Activated naive CD4-positive, alpha-beta T cell treated with anti-CD3 and anti-CD28 coated beads, Interleukin-2, amount 50 U/mL, for 72 hours (primary cell): Measurements from ENCODE around the gene TTC28. TPM values are rescaled to one million over a fixed set of nuclear protein-coding genes. Genes with fewer than 3 reads are reported as not detected.

Experiments
- ATAC-seq, 2 donors: fragments of 150-1000 bp; cut with Tn5 transposase; 2 replicates each; pipeline ENCODE4 v1.10.0; 2021; ENCODE audit warnings: mild to moderate bottlenecking in 2 of 2, moderate library complexity in 2 of 2
- DNase-seq, 2 donors: peaks; one replicate each; pipeline ENCODE4 v3.0.0; 2021 to 2022; ENCODE audit warnings: low spot score in 2 of 2
- H3K27ac Mint-ChIP-seq, 2 donors: one replicate each; pipeline ENCODE4 v1.8.0; 2022; ENCODE audit warnings: mild to moderate bottlenecking in 2 of 2, mixed read lengths in 2 of 2
- H3K36me3 Mint-ChIP-seq, 2 donors: one replicate each; pipeline ENCODE4 v1.8.0; 2022; ENCODE audit warnings: mixed read lengths in 2 of 2
- H3K9me3 Mint-ChIP-seq, 2 donors: one replicate each; pipeline ENCODE4 v1.8.0; 2022; ENCODE audit warnings: mixed read lengths in 2 of 2
- total RNA-seq, 2 donors: library from RNA; stranded (reverse); gene quantifications; one replicate each; pipeline ENCODE4 v1.2.3, GENCODE V29; 2022

Gene TTC28
- total RNA-seq, 2 donors from 2014 or later = 0.66 to 8.5 TPM

GRCh38 chr22:28247667-28248363 lies 431.8 kb downstream of the TTC28 start:
- no peak for DNase-seq
- no peak for ATAC-seq
- no peaks in the 10 kb centered on the region for H3K9me3 Mint-ChIP-seq
- no peak overlapping the region for H3K27ac Mint-ChIP-seq
- no peaks in the 10 kb centered on the region for H3K36me3 Mint-ChIP-seq

DNA sequence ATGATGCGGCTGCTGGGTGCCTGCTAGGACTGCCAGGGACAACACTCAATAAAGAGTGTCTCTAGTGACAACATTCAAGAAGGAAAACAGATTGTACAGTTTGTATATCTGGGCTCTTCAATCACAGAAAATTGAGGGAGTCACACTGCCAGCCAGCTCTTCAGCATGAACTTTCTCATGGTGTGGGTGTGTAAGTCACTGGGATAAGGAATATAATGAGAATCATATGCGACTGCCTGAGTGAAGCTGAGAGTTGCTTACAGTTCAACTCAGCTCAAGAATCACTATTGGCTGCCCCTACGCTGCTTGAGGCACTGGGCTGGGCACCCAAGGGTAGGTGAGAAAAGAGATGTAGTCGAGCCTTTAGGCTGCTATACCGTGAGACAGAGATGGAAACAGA lies 432.5 kb downstream of the TTC28 start:
- no peak overlapping the region for H3K27ac Mint-ChIP-seq
- H3K9me3 Mint-ChIP-seq = no peaks in the 10 kb centered on the region
- ATAC-seq (no peak), DNase-seq (no peak)
- no peaks in the 10 kb centered on the region for H3K36me3 Mint-ChIP-seq

- no peaks in the 10 kb centered on the region for H3K36me3 Mint-ChIP-seq
- no peaks in the 10 kb centered on the region for H3K9me3 Mint-ChIP-seq
- ATAC-seq (no peak), DNase-seq (no peak)
- no peak overlapping the region for H3K27ac Mint-ChIP-seq
Measured at GRCh38 chr22:28246397-28246796, 433.2 kb downstream of the TTC28 start.

GRCh38 chr22:28245579-28246224 lies 433.9 kb downstream of the TTC28 start:
- DNase-seq (no peak), ATAC-seq (no peak)
- no peak overlapping the region for H3K27ac Mint-ChIP-seq
- no peaks in the 10 kb centered on the region for H3K36me3 Mint-ChIP-seq
- H3K9me3 Mint-ChIP-seq = no peaks in the 10 kb centered on the region

DNA sequence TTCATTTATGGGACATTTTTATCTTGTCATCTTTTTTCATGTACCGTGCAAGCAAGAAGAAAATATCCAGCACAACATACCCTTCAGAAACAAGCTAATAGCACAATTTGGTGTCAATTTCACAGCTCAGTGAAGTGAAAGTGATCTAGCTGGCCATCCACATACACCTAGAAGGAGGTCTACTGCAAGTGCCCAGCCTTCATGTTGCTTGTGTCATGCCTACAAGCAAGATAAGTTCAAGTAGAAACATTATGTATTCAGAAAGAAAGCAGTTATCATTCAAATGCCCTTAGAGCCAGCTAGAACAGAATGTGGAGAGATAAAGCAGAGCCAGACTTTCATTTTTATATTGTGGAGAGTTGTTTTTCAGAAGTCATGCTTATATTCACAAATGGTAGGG lies 434.9 kb downstream of the TTC28 start:
- Mint-ChIP-seq H3K36me3 (no peaks in the 10 kb centered on the region), H3K9me3 (no peaks in the 10 kb centered on the region), H3K27ac (no peak overlapping the region)
- DNase-seq = no peak
- ATAC-seq = no peak

DNA sequence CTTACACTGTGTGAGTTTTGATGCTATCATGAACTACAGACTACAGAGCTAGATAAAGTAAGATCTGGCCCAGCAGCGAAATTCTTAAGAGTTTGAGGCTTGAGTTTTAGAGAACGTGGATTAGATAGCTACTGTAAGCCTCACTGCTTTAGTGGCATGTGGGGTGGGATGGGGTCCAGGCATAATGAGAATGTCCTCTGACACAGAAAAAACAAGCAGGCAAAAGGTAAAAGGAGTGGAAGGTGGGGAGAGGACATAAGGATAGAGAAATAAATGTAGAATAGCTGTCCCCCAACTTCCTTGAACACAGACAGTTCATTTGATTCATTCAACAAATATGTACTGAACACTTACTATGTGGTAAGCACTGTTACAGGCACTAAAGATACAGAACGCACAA lies 436.1 kb downstream of the TTC28 start:
- H3K9me3 Mint-ChIP-seq = no peaks in the 10 kb centered on the region
- DNase-seq = no peak

GRCh38 chr22:28241656-28242290 lies 437.9 kb downstream of the TTC28 start:
- ATAC-seq = no peak
- Mint-ChIP-seq H3K9me3 (no peaks in the 10 kb centered on the region), H3K27ac (no peak overlapping the region), H3K36me3 (no peaks in the 10 kb centered on the region)
- no peak for DNase-seq

More for the DNA sequence above, 436.1 kb downstream of the TTC28 start:
- ATAC-seq = no peak
- no peak overlapping the region for H3K27ac Mint-ChIP-seq
- no peaks in the 10 kb centered on the region for H3K36me3 Mint-ChIP-seq

GRCh38 chr22:28239941-28240340 lies 439.7 kb downstream of the TTC28 start:
- Mint-ChIP-seq H3K36me3 (no peaks in the 10 kb centered on the region), H3K9me3 (no peaks in the 10 kb centered on the region), H3K27ac (no peak overlapping the region)
- no peak for ATAC-seq
- no peak for DNase-seq

DNA sequence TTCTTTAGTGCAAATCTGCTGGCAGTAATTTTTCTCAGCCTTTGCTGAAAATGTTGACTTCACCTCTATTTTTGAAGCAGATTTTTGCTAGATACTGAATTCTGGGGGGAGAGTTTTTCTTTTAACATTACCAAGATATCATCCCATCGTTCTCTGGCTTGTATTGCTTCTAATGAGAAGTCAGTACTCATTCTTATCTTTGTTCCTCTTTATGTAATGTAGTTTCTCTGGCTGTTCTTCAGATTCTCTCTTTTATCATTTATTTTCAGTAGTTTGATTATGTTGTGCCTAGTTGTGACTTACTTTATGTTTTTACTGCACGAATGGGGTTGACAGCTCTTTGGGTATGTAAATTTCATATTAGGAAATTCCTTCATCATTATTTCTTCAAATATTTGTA lies 441.9 kb downstream of the TTC28 start:
- no peaks in the 10 kb centered on the region for H3K36me3 Mint-ChIP-seq
- no peaks in the 10 kb centered on the region for H3K9me3 Mint-ChIP-seq
- DNase-seq = no peak
- no peak for ATAC-seq
- H3K27ac Mint-ChIP-seq = no peak overlapping the region

GRCh38 chr22:28237112-28237511 lies 442.5 kb downstream of the TTC28 start:
- H3K27ac Mint-ChIP-seq = no peak overlapping the region
- ATAC-seq (no peak), DNase-seq (no peak)
- no peaks in the 10 kb centered on the region for H3K36me3 Mint-ChIP-seq
- H3K9me3 Mint-ChIP-seq = no peaks in the 10 kb centered on the region

- Mint-ChIP-seq H3K9me3 (no peaks in the 10 kb centered on the region), H3K36me3 (no peaks in the 10 kb centered on the region), H3K27ac (no peak overlapping the region)
- DNase-seq (no peak), ATAC-seq (no peak)
Measured at GRCh38 chr22:28232204-28232603, 447.4 kb downstream of the TTC28 start.

DNA sequence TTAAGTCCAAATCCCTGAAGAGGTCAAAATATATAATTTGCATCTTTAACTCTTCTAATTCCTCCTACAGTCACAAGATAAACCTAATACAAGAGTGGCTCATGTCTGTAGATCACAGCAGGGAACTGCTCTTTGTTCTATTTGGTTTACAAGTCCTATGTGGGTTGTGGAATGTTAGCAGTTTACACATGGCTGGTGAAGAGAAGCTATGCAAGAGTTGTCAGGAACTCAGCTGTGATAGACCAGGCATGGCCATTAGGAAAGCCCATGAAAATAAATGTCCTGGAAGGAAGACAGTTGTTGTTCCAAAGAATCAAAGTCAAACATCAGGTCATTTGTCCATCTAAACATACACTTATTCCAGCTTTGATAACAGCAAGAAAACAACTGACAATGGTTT lies 448.2 kb downstream of the TTC28 start:
- H3K36me3 Mint-ChIP-seq = no peaks in the 10 kb centered on the region
- DNase-seq (no peak), ATAC-seq (no peak)
- no peak overlapping the region for H3K27ac Mint-ChIP-seq
- H3K9me3 Mint-ChIP-seq = no peaks in the 10 kb centered on the region

DNA sequence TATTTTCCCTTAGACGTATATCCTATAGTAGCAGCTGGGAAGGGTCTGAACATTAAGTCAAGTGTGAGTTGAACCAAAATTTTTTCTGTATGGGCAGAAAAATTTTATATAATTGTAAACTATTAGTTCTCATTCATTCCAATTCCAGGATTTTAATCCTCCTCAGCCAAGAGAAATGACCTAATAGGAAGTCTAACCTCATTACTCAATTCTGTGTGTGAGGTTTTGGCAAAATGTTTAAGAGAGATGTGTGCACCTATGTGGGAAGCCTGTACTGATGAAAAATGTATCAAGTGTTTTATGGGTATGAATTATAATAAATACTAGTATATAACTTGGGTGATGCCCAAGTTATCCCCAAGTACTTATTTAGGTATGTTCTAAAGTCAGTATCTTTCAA lies 449.0 kb downstream of the TTC28 start:
- H3K9me3 Mint-ChIP-seq = no peaks in the 10 kb centered on the region

GRCh38 chr22:28229566-28230485 lies 449.8 kb downstream of the TTC28 start:
- H3K9me3 Mint-ChIP-seq = no peaks in the 10 kb centered on the region

More for the DNA sequence above, 449.0 kb downstream of the TTC28 start:
- ATAC-seq (no peak), DNase-seq (no peak)
- Mint-ChIP-seq H3K27ac (no peak overlapping the region), H3K36me3 (no peaks in the 10 kb centered on the region)

GRCh38 chr22:28223826-28224225 lies 455.8 kb downstream of the TTC28 start:
- no peak overlapping the region for H3K27ac Mint-ChIP-seq
- DNase-seq (no peak), ATAC-seq (no peak)
- H3K9me3 Mint-ChIP-seq = no peaks in the 10 kb centered on the region
- no peaks in the 10 kb centered on the region for H3K36me3 Mint-ChIP-seq

More at GRCh38 chr22:28229566-28230485, 449.8 kb downstream of the TTC28 start:
- no peaks in the 10 kb centered on the region for H3K36me3 Mint-ChIP-seq
- no peak for ATAC-seq
- no peak for DNase-seq
- no peak overlapping the region for H3K27ac Mint-ChIP-seq

GRCh38 chr22:28222976-28223745 lies 456.5 kb downstream of the TTC28 start:
- ATAC-seq (no peak), DNase-seq (no peak)
- no peaks in the 10 kb centered on the region for H3K9me3 Mint-ChIP-seq
- no peak overlapping the region for H3K27ac Mint-ChIP-seq
- H3K36me3 Mint-ChIP-seq = no peaks in the 10 kb centered on the region
